GM19467 (cell line): Measurements from ENCODE around the gene ERCC8.
A peak's percentile ranks its signal among the peaks of the same experiment; 100 is the strongest.
"Not testable (repeated sequence)": the region's sequence is repeated elsewhere in the genome, so short reads cannot be mapped to it uniquely, and the experiment has no call there.

Experiments used
- ATAC-seq: cut with Tn5 transposase; IDR thresholded peaks from one replicate; pipeline ENCODE4 v1.9.1; 2021; ENCODE audit warnings: mild to moderate bottlenecking, moderate library complexity; ENCODE audit not compliant: unreplicated experiment

ERCC8 gene

GRCh38 chr5:60944904-60945812, at the start of gene ERCC8, which contains the start of gene NDUFAF2:
Gene ERCC8 (minus strand): TSS chr5:60945070. CDS start chr5:60945008, 62 bp downstream.
Gene NDUFAF2 (plus strand): TSS chr5:60945205. CDS start chr5:60945256, 51 bp downstream.
- ATAC-seq, result peak; percentile 100

GRCh38 chr5:60993875-60994571, 49.2 kb upstream of the ERCC8 start:
- ATAC-seq, result no peak

- ATAC-seq, result no peak
These were observed 48.6 kb upstream of the ERCC8 start for GRCh38 chr5:60993425-60993824.

- no peak for ATAC-seq
These were observed 48.0 kb upstream of the ERCC8 start for GRCh38 chr5:60992871-60993270.

- ATAC-seq, result no peak
These were observed 44.9 kb upstream of the ERCC8 start for GRCh38 chr5:60989790-60990189.

GRCh38 chr5:60982127-60982526, 37.3 kb upstream of the ERCC8 start:
- not testable (repeated sequence) for ATAC-seq

GRCh38 chr5:60980511-60980910, 35.6 kb upstream of the ERCC8 start:
- no peak for ATAC-seq

GRCh38 chr5:60978968-60979367, 34.1 kb upstream of the ERCC8 start:
- no peak for ATAC-seq

GRCh38 chr5:60977956-60978737, 33.3 kb upstream of the ERCC8 start:
- ATAC-seq, result no peak

- ATAC-seq, result no peak
These were observed 27.4 kb upstream of the ERCC8 start for GRCh38 chr5:60972231-60972630.

- ATAC-seq, result no peak
These were observed 16.8 kb upstream of the ERCC8 start for GRCh38 chr5:60961685-60962084.

- ATAC-seq, result no peak
These were observed 15.7 kb upstream of the ERCC8 start for GRCh38 chr5:60960591-60960990.

- ATAC-seq, result no peak
These were observed 14.3 kb upstream of the ERCC8 start for GRCh38 chr5:60959156-60959555.

GRCh38 chr5:60958712-60959111, 13.8 kb upstream of the ERCC8 start:
- ATAC-seq, result no peak

- no peak for ATAC-seq
These were observed 13.2 kb upstream of the ERCC8 start for GRCh38 chr5:60958088-60958487.

GRCh38 chr5:60955239-60955638, 10.4 kb upstream of the ERCC8 start:
- ATAC-seq, result no peak

- no peak for ATAC-seq
These were observed 3.9 kb upstream of the ERCC8 start for GRCh38 chr5:60948738-60949137.

- peak; percentile 3 for ATAC-seq
These were observed 930 bp upstream of the ERCC8 start for GRCh38 chr5:60945813-60946187.

- no peak for ATAC-seq
These were observed 1.2 kb downstream of the ERCC8 start for GRCh38 chr5:60943624-60944023.

GRCh38 chr5:60929024-60929423, 15.8 kb downstream of the ERCC8 start:
- no peak for ATAC-seq

- no peak for ATAC-seq
These were observed 17.4 kb downstream of the ERCC8 start for GRCh38 chr5:60927450-60927849.
